GM19351 (cell line): Measurements from ENCODE around the gene DDX5.
"Not testable (repeated sequence)": the region's sequence is repeated elsewhere in the genome, so short reads cannot be mapped to it uniquely, and the experiment has no call there.

Source experiments
- ATAC-seq: cut with Tn5 transposase; IDR thresholded peaks from one replicate; pipeline ENCODE4 v1.9.1; 2021; ENCODE audit warnings: mild to moderate bottlenecking, moderate library complexity; ENCODE audit not compliant: unreplicated experiment

DDX5 gene

DNA sequence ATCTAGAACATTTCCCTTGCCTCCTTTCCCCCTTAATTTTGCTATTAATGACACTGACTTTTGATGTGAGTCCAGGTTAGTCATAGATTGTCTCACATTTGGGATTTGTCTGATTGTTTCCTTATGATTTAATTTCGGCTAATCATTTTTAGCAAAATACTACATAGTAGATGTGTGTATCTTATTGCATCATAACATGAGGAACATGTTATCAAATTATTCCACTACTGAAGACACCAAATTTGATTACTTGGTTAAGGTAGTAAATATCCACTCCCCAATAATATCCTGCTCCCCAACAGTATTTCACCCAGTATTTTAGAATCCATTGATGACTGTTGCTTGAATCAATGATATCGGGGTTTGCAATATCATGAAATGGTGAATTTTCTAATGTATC lies 12.0 kb downstream of the DDX5 start:
- ATAC-seq: no peak

DNA sequence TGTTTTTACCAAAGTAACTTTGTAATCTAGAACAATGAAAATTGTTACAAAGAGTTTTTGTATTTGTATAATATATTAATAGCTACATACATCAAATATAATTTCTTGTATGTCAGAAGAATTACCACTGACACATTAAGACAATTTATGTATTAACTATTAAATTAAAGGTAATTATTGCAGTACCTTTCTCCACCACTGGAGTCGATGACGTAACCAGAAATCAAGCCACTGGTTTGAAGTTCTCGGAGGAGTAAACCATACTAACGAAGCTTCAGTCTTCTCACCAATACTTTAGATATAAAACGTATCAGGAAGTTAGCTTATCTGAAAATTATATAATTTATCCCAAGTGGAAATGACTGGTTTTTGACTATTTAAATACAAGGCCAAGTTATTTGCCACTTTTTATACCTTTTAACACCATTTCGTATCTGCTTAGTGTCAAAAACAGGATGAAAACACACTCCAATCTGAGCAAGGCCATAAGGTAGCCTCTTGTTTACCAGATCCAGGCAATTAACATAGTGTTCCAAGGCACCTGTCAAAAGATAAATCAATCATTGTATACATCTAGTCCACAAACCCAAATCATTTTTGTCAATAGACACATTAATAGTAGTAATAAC lies 13.5 kb downstream of the DDX5 start:
- ATAC-seq: no peak

DNA sequence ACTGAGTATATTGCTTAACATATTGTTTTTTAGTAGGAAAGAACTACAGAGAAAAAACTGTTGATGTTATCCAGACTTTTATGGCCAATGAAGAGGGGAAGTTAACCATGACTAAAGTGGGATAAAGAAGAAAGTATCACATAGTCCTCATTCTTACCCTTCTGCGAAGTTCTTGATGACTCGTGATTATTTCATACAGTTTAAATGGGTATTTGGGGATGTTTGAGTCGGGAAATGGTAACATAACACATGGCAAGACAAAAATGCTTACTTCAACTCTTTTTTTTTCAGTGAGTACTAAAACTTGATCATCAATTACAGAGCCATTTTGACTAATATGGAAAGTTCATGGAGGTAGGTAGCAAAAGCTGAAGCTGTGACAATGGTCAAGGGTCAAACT lies 14.1 kb downstream of the DDX5 start:
- ATAC-seq: no peak

DNA sequence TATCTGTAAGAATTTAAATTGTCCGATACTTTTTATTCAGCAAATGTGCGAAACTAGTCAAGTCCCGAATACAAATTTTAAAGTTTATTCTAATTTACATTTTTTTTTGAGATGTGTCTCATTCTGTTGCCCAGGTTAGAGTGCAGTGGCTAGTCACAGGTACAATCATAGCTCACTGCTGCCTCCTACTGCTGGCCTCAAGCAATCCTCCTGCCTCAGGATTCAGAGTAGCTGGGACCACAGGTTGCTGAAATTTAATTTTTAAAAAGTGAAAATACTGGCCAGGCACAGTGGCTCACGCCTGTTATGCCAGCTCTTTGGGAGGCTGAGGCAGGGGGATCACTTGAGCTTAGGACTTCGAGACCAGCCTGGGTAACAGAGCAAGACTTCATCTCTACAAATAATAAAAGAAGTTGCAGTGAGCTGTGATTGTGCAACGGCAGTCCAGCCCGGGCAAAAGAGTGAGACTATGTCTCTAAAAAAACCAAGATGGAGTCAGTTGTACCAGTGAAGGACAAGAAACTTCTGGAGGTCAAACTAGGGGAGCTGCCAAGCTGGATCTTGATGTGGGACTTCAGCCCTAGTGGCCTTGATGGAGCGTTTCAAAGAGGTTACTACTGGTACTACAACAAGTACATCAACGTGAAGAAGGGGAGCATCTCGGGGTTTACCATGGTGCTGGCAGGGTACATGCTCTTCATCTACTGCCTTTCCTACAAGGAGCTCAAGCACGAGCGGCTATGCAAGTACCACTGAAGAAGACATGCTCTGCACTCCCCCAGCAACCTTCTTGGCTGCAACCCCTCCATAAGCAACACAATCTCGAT lies 14.8 kb downstream of the DDX5 start:
- no peak for ATAC-seq

DNA sequence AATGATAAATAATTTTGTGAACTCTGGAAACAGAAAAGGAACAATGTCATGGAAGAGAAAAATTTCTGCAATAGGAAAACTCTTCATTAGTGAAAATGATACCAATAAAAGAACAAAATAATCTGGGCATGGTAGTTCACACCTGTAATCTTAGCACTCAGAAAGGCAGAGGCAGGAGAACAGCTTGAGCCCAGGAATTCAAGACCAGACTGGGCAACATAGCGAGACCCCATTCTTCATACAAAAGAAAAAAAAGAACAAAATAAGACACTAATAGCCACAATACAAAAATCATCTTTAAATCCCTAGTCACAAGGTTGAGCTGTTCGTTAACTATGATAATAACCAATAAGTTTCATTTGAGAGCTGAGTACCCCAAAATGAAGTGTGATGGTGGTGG lies 17.8 kb downstream of the DDX5 start:
- ATAC-seq: no peak

DNA sequence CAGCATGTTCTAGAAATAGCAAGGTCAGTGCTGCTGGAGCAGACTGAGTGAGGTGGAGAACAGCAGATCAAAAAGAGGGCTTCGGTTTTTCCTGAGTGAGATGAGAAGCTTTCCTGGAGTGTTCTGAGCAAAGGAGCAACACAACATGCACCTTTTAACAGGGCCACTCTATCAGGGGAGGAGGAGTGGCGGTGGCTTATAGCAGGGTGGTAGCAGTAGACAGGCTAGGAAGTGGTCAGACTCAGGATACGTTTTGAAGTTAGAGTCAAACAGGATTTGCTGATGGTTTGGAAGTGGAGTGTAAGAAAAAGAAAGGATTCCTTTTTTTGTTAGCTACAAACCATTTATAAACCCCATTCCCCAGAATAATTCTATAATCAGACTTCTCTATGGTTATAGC lies 21.7 kb downstream of the DDX5 start:
- ATAC-seq: no peak

DNA sequence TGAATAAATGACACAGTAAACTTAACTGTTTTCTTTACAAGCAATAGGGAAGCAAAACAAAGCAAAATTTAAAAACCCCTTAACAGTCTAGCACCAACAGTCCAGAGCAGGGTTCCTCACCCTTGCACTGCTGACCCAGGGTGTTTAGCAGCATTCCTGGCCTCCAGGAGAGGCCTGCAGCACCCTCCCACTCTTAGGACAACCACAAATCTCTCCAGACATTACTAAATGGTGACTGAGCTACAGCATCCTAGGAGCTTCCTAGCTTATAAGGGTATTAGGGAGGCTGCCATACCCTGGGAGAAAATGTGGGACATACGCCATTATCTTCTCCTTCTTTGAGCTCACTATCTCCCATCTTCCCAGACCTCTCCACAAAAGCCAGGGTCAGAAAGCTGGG lies 25.1 kb downstream of the DDX5 start:
- no peak for ATAC-seq

DNA sequence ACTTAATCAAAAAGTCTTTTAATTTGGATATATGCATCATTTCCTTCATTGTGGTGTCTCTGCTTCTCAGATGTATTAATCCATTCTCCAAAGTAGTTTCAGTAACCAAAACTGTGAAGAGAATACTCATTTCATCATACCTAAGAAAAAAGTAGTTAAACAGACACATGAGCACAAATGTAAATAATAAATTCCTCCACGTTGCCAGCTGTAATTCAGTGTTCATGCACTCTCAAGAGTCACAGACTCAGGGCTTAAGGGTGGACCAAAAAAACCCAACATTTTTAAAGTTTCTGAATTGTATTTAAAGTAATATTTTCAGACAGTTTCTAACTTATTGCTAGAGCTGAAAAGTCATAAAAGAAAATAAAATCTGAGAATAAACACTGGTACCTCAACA lies 28.2 kb downstream of the DDX5 start:
- no peak for ATAC-seq

DNA sequence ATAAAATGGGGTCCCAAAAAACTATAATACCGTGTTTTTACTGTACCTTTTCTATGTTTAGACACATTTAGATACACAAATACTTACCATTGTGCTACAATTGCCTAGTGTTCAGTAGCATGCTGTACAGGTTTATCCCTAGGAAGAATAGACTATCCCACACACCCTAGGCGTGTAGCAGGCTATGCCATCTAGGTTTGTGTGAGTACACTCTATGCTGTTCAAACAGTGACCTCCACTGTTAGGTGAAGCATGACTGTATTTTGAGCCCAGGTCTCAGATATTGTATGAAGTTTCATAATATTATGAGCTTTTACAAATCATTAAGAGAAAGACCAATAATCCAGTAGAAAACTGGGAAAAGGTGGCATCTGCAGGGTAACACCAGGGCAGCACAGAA lies 33.5 kb downstream of the DDX5 start:
- no peak for ATAC-seq

DNA sequence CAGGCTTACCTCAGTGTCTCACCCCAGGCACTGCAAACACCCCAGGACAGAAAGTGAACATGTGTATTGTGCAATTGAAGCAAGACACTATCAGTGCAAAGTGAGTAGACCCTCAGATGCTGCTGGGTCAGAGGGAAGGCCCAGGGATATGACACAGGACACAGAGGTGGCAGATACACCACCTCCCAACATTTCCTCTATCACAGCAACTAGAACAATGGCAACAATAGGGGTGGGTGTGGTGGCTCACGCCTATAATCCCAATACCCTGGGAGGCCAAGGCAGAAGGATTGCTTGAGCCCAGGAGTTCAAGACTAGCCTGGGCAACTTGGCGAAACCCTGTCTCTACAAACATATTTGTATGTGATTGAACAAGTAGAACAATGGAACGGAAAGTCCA lies 34.6 kb downstream of the DDX5 start:
- ATAC-seq: no peak

DNA sequence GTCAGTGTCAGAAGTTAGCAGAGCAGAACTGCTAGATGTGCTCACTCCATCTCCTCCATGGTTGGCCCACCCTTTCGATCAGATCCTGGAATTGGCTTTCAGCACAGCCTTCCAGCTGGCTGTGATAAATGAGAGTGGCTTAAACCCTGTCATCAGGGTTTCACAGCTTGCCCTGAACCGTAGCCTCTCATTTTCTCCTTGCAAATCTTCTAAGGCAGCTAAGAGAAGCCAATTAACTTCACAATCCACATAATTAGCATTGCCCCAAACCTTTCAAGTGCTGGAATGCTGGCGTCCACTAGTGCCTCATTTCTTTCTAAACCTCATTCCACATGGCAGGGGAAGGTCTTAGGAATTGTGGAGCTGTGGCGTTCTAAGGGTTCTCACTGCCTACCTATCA lies 35.5 kb downstream of the DDX5 start:
- ATAC-seq: no peak

DNA sequence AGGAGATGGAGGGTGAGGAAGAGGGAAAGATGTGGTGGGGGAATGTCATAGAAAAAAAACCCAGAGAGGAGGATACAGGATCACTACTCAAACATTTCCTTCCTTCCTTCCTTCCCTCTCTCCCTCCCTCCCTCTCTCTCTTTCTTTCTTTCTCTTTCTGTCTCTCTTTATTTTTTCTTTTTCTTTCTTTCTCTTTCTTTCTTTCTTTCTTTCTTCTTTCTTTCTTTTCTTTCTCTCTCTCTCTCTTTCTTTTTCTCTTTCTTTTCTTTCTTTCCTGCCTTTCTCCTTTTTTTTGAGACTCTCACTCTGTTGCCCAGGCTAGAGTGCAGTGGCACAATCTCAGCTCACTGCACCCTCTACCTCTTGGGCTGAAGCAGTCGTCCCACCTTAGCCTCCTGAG lies 39.3 kb downstream of the DDX5 start:
- ATAC-seq: not testable (repeated sequence)

DNA sequence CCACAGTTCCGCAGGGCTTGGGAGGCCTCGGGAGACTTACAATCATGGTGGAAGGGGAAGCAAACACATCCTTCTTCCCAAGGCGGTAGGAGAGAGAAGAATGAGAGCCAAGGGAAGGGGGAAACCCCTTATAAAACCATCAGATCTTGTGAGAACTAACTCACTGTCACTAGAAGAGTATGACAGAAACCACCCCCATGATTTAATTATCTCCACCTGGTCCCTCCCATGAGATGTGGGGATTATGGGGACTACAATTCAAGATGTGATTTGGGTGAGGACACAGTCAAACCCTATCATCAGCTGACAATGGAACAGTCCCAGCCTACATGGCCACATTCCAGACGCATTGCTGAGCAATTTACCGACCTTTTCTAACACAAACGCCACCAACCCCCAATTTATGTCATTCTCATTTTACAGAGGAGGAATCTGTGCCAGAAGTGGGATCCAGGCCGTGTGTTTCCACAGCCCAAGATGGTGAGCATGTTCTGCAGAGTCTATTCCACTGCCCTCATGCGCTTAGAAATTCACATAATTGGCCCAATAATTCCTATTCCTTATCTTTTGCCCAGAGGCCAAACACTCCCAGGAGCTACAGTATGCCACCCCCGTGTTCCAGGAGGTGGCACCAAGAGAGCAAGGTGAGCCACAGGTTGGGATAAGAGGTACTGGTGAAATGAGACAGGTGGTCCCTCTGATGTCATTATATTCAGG lies 39.9 kb downstream of the DDX5 start:
- no peak for ATAC-seq

DNA sequence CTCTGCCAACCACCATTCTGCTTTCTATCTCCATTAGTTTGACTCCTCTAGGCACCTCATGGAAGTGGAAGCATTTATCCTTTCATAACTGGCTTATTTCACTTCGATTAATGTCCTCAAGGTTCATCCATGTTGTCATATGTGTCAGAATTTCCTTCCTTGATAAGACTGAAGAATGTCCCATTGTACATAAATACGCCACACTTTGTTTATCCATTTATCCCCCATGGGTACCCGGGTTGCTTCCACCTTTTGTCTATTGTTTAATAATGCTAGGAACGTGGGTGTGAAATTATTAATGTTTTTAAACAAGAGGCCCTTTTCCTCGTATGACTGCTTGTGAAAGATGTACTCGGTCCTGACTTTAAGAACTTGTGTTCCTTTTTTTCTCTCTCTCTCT lies 44.3 kb downstream of the DDX5 start:
- no peak for ATAC-seq

DNA sequence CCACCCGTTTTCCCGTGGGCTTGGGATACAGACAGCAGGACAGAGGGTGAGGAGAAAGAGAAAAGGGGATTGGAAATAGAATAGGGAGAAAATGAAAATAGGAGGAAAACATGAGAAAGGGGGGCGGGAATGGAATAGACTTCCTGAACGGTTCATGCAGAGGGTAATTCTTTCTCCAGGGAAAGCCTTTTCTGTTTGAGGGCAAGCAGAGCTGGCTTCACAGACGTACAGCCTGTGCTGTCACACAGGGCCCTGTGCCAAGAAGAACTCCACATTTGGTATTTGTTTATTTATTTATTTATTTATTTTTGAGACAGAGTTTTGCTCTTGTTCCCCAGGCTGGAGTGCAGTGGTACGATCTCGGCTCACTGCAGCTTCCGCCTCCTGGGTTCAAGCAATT lies 45.1 kb downstream of the DDX5 start:
- ATAC-seq: no peak

DNA sequence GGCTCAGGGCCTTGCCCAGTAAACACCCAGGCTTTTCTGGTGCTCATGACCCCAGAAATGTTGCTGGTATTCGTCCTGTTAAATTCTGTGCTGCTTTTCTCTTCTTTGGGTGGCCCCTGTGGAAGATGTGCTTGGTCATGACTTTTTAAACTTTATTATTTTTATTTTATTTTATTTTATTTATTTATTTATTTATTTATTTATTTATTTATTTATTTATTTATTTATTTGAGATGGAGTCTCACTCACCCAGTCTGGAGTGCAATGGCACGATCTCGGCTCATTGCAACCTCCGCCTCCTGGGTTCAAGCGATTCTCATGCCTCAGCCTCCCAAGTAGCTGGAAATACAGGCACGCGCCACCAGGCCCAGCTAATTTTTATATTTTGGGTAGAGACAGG lies 46.3 kb downstream of the DDX5 start:
- not testable (repeated sequence) for ATAC-seq

DNA sequence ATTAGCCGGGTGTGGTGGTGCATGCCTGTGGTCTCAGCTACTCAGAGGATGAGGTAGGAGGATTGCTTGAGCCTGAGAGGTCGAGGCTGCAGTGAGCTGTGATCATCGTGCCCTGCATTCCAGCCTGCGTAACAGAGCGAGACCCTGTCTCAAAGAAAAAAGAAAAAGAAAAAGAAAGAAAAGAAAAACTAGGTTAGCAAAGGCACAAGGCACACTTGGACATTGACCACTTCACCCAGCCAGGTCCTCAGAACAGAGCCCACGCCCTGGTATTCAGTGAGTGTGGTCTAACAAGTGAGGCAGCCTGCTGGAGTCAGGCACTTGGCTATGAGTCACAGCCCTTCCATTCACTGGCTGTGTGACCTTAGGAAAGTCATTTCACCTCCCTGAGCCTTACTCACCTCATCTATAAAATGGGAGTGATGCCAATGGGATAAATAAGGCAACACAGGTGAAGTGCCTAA lies 46.8 kb downstream of the DDX5 start:
- no peak for ATAC-seq

DNA sequence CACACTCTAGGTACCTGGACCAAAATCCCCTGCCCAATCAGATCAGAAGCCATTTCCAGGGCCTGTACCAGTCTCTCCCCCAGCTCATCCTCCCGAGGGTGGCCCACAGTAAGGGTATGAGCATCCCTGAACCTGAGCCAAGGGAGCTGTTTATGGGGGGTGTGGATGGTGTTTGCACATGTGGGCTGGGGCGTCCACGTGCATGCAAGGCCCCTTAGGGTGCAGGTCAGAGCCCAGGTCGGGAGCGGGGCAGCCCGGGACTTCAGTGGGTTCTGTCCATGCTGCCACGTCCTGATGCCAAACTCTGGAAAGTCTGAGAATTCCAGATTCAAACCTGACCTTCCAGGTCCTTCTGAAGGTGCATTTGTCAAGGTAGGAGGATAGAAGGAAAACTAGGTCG lies 47.3 kb downstream of the DDX5 start:
- ATAC-seq: no peak

DNA sequence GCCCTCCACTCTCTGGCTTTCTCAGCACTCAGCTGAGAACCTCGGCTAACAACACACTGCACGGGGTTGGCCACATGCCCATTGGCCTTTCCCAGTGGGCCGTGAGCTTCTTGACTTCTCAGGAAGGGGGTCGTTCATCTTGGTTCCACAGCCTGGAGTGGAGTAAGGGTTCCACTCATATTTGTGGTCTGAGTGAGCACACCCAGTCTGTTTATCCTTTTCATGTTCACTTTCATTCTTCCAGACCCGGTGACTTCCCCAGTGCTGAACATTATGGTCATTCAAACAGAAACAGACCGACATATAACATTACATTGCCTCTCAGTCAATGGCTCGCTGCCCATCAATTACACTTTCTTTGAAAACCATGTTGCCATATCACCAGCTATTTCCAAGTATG lies 48.9 kb downstream of the DDX5 start:
- no peak for ATAC-seq

DNA sequence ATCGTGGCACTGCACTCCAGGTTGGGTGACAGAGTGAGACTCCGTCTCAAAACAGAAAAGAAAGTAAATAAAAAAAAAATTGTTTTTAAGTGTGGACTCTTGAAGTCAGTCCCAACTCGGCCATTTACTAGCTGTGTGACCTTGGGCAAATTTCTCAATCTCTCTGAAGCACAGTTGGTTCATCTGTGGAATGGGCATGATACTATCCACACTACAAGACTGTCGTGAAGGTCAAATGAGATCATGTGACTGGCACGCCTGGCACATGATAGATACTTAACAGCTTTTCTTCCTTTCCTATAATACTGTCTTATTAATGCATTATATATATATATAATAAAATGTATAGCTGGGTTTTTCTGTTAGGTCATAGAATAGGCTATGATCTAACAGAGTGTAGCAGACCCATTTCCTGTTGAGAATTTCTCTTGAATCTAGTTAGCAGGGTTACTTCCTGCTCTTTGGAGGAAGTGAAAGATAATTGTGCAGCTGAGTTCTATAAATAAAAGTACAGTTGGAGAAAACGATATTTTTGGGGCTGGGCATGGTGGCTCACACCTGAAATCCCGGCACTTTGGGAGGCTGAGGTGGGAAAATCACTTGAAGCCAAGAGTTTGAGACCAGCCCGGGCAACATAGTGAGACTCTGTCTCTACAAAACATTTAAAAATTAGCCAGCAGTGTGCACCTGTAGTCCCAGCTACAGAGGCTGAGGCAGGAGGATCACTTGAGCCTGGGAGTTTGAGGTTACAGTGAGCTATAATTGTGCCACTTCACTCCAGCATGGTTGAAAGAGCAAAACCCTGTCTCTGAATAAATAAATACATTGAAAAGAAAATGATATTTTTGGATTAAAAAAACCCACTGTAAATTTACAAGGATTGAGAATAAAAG lies 49.9 kb downstream of the DDX5 start:
- ATAC-seq: no peak

DNA sequence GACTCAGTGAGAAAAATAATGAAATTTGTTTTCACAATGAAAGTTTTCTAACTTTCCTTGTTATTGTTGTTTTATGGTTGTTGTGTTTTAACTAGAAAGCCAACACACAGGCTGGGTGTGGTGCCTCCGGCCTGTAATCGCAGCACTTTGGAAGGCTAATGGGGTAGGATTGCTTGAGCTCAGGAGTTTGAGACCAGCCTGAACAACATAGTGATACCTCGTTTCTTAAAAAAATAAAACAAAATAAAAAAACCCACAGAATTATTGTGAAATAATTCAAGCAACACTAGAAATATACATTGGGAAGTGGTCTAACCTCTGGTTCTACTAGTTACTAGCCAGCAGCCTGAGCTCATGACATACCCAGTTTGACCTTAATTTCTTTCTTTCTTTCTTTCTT lies 56.5 kb downstream of the DDX5 start:
- ATAC-seq: no peak
